Skeletal muscle tissue (tissue), 4 donors: ENCODE measurements around the gene NSD1. TPM values are rescaled to one million over a fixed set of nuclear protein-coding genes. Genes with fewer than 3 reads are reported as not detected.
A peak's percentile ranks its signal among the peaks of the same experiment; 100 is the strongest.
"Not testable (repeated sequence)": the region's sequence is repeated elsewhere in the genome, so short reads cannot be mapped to it uniquely, and the experiment has no call there.

Experiments used
- H3K27ac ChIP-seq: one replicate; pipeline ENCODE4 v1.7.0; 2013; ENCODE audit warnings: mild to moderate bottlenecking, low read depth, low read length, inconsistent platforms
- H3K27me3 ChIP-seq, 3 donors: one replicate each; pipeline ENCODE4 v1.7.0; 2013; ENCODE audit warnings: low read length in 3 of 3; ENCODE audit not compliant: control insufficient read depth in 3 of 3, insufficient read depth in 3 of 3
- H3K36me3 ChIP-seq, 3 donors: one replicate each; pipeline ENCODE4 v1.7.0; 2013; ENCODE audit warnings: low read length in 3 of 3; ENCODE audit not compliant: control insufficient read depth in 3 of 3, insufficient read depth in 3 of 3
- H3K4me1 ChIP-seq, 3 donors: one replicate each; pipeline ENCODE4 v1.7.0; 2013; ENCODE audit warnings: low read length in 3 of 3, mild to moderate bottlenecking in 3 of 3; ENCODE audit not compliant: control insufficient read depth in 3 of 3, insufficient read depth in 3 of 3
- H3K4me3 ChIP-seq, 3 donors: one replicate each; pipeline ENCODE4 v1.7.0; 2013; ENCODE audit warnings: low read length in 3 of 3
- H3K9ac ChIP-seq, 3 donors: one replicate each; pipeline ENCODE4 v1.7.0; 2013; ENCODE audit warnings: low read length in 3 of 3, mild to moderate bottlenecking in 3 of 3, moderate library complexity in 2 of 3, low read depth in 1 of 3
- H3K9me3 ChIP-seq, 3 donors: one replicate each; pipeline ENCODE4 v1.7.0; 2013; ENCODE audit warnings: low read length in 3 of 3; ENCODE audit not compliant: control insufficient read depth in 3 of 3
- total RNA-seq: library from RNA; depleted of rRNA; stranded (reverse); fragments of >200 nt; gene quantifications from one replicate; pipeline ENCODE4 v1.2.3, GENCODE V29; 2014
- donor health status: Osteomylitis.

NSD1 gene
- total RNA-seq, 1 donor from 2014 or later: 57.4 TPM

GRCh38 chr5:177339107-177339638, 205.6 kb downstream of the NSD1 start:
- peaks cover 0 to 14% (median 11%) of the 10 kb centered on the region in 3 donors for H3K4me1 ChIP-seq
- H3K36me3 ChIP-seq: peaks cover 48 to 56% (median 55%) of the 10 kb centered on the region in 3 donors
- no peaks in the 10 kb centered on the region for H3K9me3 ChIP-seq
- peak overlapping the region in 1 of 3 donors; percentile 33 for H3K9ac ChIP-seq
- H3K27ac ChIP-seq: no peak overlapping the region
- no peaks in the 10 kb centered on the region for H3K27me3 ChIP-seq
- H3K4me3 ChIP-seq: no peak overlapping the region

- H3K9ac ChIP-seq, H3K9me3 ChIP-seq: not testable (repeated sequence)
Measured at GRCh38 chr5:177343000-177343399, 209.4 kb downstream of the NSD1 start.

DNA sequence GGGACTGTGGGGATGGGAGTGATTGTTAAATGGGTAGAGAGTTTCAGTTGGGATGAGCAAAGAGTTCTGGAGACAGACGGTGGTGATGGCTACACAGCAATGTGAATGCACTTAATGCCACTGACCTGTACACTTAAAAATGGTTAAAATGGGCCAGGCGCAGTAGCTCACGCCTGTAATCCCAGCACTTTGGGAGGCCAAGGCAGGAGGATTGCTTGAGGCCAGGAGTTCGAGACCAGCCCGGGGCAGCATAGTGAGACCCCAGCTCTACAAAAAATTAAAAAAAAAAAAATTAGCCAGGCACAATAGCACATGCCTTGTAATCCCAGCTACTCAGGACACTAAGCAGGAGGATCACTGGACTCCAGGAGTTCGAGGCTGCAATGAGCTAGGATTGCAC, 210.2 kb downstream of the NSD1 start:
- Histone ChIP-seq H3K27me3 (no peaks in the 10 kb centered on the region), H3K4me3 (no peak overlapping the region), H3K4me1 (peaks cover 0 to 6% (median 0%) of the 10 kb centered on the region in 3 donors), H3K9me3 (no peaks in the 10 kb centered on the region), H3K9ac (no peak overlapping the region), H3K27ac (no peak overlapping the region), H3K36me3 (peaks cover 7 to 27% (median 21%) of the 10 kb centered on the region in 3 donors)

More at GRCh38 chr5:177343000-177343399, 209.4 kb downstream of the NSD1 start:
- not testable (repeated sequence) for H3K4me1 ChIP-seq, H3K4me3 ChIP-seq, H3K27ac ChIP-seq, H3K27me3 ChIP-seq
- H3K36me3 ChIP-seq: peaks cover 15 to 33% (median 27%) of the 10 kb centered on the region in 3 donors

- H3K9me3 ChIP-seq: no peaks in the 10 kb centered on the region
- H3K4me3 ChIP-seq: no peak overlapping the region
- no peak overlapping the region for H3K27ac ChIP-seq
- no peak overlapping the region for H3K9ac ChIP-seq
- no peaks in the 10 kb centered on the region for H3K27me3 ChIP-seq
- peaks cover 5 to 29% (median 25%) of the 10 kb centered on the region in 3 donors for H3K36me3 ChIP-seq
- peaks cover 6 to 17% (median 6%) of the 10 kb centered on the region in 3 donors for H3K4me1 ChIP-seq
Measured at GRCh38 chr5:177344891-177345290, 211.3 kb downstream of the NSD1 start.

DNA sequence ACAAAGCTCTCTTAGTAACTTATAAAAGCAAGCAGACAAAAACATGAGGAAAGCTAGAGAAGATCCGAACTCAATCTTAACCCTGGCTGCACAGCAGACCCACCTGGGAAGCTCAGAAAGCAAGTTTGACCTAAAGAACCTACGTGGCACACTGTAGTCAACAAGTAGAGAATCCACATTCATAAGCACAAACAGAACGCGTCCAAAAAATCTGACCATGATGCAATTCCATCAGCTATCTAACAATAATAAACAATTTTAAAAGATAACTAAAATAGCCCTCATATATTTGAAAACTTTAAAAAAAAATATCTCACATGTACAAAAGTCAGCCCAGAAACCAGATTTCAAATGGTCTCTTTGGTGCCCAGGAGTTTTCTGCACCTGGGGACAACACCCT, 213.2 kb downstream of the NSD1 start:
- Histone ChIP-seq H3K9me3 (no peaks in the 10 kb centered on the region), H3K27ac (no peak overlapping the region), H3K4me1 (peaks cover 20 to 30% (median 21%) of the 10 kb centered on the region in 3 donors), H3K4me3 (no peak overlapping the region), H3K9ac (no peak overlapping the region), H3K27me3 (no peaks in the 10 kb centered on the region), H3K36me3 (peaks cover 10 to 29% (median 21%) of the 10 kb centered on the region in 3 donors)

DNA sequence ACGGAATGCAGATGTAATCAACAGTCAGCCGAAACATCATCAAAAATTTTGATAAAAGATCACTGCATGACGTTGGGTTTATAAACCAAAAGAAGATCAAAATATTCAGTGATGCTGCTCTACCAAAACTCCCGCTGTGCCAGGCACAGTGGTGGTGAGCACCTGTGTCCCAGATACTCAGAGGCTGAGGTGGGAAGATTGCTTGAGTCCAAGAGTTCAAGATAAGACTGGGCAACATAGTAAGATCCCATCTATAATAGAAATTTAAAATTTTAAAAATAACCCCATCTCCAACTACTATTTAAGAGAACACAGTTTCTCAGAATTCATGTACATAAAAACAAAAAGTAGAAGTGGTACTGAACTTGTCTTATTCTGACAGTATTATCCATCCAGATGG, 214.1 kb downstream of the NSD1 start:
- no peak overlapping the region for H3K9ac ChIP-seq
- H3K4me1 ChIP-seq: peaks cover 21 to 34% (median 24%) of the 10 kb centered on the region in 3 donors
- no peaks in the 10 kb centered on the region for H3K9me3 ChIP-seq
- H3K27me3 ChIP-seq: no peaks in the 10 kb centered on the region
- no peak overlapping the region for H3K4me3 ChIP-seq
- H3K36me3 ChIP-seq: peaks cover 10 to 29% (median 21%) of the 10 kb centered on the region in 3 donors
- H3K27ac ChIP-seq: no peak overlapping the region

DNA sequence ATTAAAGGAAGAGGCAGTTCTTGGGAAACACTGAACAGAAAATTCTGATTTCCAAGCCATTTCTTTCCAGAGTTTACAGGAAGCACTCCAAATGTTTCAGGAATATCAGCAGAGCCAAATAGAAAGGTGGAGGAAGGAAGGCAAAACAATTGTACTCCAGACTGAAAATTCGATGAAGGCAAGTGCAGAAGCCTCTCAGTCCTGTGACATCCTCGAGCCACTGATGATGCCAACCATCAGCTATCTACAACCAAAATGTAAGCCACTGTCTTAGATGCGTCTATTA, 215.7 kb downstream of the NSD1 start:
- Histone ChIP-seq H3K9me3 (no peaks in the 10 kb centered on the region), H3K4me1 (peaks cover 21 to 34% (median 24%) of the 10 kb centered on the region in 3 donors), H3K4me3 (no peak overlapping the region), H3K27ac (no peak overlapping the region), H3K36me3 (peaks cover 10 to 21% (median 16%) of the 10 kb centered on the region in 3 donors), H3K27me3 (no peaks in the 10 kb centered on the region), H3K9ac (no peak overlapping the region)

DNA sequence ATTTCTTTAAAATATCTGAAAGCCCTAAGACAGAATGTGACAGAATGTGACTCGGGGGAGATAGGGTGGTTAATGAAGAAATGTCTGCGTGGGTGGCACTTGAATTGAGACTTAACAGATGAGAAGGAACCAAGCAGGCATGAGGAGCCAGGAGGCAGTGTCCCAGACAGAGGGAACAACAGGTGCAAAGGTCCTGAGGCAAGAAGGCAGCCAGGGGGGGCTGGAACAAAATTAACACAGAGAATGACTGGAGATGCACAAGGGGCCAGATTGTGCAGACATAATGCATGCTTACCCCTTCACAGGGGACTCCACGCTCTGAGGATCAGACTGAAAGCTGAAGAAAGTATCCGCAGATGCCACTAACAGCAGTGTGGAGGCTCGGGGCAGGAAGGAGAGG, 216.2 kb downstream of the NSD1 start:
- Histone ChIP-seq H3K27ac (no peak overlapping the region), H3K4me1 (peaks cover 21 to 34% (median 24%) of the 10 kb centered on the region in 3 donors), H3K4me3 (peak overlapping the region; percentile 41 to 100 (median 82)), H3K36me3 (peaks cover 10 to 21% (median 16%) of the 10 kb centered on the region in 3 donors), H3K27me3 (no peaks in the 10 kb centered on the region), H3K9ac (peak overlapping the region in 1 of 3 donors; percentile 100), H3K9me3 (no peaks in the 10 kb centered on the region)

Other genes starting within 250 kb of the NSD1 start
- 4.2 TPM for gene HK3, start 234.4 kb upstream of the NSD1 start, total RNA-seq
- gene UIMC1, start 127.0 kb upstream of the NSD1 start, total RNA-seq: 40.2 TPM
- gene ZNF346, start 111.1 kb upstream of the NSD1 start, total RNA-seq: 12.0 TPM
- gene FGFR4, start 46.9 kb upstream of the NSD1 start, total RNA-seq: 51.1 TPM
- 12.0 TPM for gene RAB24, start 169.9 kb downstream of the NSD1 start, total RNA-seq
- 39.1 TPM for gene PRELID1, start 170.0 kb downstream of the NSD1 start, total RNA-seq
- 5.7 TPM for gene MXD3, start 178.1 kb downstream of the NSD1 start, total RNA-seq
- gene LMAN2, start 217.9 kb downstream of the NSD1 start, total RNA-seq: 124 TPM
- gene RGS14, start 224.2 kb downstream of the NSD1 start, total RNA-seq: 12.5 TPM